Cardiac fibroblast (primary cell): ENCODE data around the gene DENND2C.

ENCODE experiments used
- DNase-seq, 2 donors: peaks; one replicate each; pipeline versions ENCODE4 v3.0.0 to v3.0.0-alpha.2; 2010; ENCODE audit warnings: low read depth in 2 of 2
- H3K4me3 ChIP-seq, 2 donors: replicated peaks in 1 of 2; 1 replicate in 1 of 2; 2 replicates in 1 of 2; pipeline ENCODE4 v1.5.1; 2011; ENCODE audit warnings: low read depth in 2 of 2, low read length in 2 of 2, mild to moderate bottlenecking in 2 of 2, moderate library complexity in 1 of 2
- CTCF ChIP-seq: IDR thresholded peaks from one replicate; pipeline ENCODE4 v1.5.1; 2011; ENCODE audit warnings: low read depth, mild to moderate bottlenecking, low read length, inconsistent platforms

Gene DENND2C

GRCh38 chr1:114641377-114641776 is 28.5 kb downstream of the DENND2C start:
- no peak for TF ChIP-seq CTCF
- no peak overlapping the region for H3K4me3 ChIP-seq
- no peak for DNase-seq

GRCh38 chr1:114638910-114639309 is 30.9 kb downstream of the DENND2C start:
- TF ChIP-seq CTCF: no peak
- DNase-seq: no peak
- H3K4me3 ChIP-seq: no peak overlapping the region

DNA sequence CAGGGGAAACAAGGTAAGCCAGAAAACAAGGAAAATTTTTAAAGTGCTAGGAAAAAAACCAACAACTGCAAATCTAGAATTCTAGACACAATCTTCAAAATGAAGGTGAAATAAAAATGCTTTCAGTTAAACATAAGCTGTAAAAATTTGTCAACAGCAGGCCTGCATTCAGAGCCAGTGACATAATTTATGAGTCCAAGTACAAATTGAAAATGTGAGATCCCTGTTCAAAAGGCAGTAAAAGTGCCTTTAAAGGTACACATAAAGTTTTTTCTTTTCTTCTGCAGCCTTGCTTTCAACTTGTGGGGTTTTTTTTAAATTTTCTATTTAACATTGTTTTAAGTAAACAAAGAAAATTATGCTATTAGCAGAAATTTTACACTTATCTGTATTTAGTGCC is 37.4 kb downstream of the DENND2C start:
- no peak for DNase-seq
- TF ChIP-seq CTCF: no peak

DNA sequence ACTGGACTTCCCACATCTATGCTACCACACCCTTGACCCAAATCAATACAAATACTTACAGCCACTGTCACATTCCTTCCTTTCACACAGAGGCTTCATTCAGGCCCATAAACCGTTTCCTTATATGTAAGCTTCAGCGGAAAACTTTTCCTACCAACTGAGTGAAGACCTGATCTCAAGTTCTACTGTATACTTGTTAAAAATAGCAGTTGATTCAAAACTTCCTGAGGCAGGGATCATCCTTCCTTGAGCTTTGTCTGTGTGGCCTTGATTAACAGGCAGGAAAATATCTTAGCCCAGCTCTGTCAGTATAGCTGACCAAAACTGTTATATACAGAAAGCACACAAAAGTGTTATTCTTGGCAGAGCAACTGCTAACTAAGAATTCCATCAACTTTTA is 42.7 kb downstream of the DENND2C start:
- no peak for TF ChIP-seq CTCF
- DNase-seq: no peak
- H3K4me3 ChIP-seq: no peak overlapping the region

More for the DNA sequence above, 37.4 kb downstream of the DENND2C start:
- H3K4me3 ChIP-seq: no peak overlapping the region

DNA sequence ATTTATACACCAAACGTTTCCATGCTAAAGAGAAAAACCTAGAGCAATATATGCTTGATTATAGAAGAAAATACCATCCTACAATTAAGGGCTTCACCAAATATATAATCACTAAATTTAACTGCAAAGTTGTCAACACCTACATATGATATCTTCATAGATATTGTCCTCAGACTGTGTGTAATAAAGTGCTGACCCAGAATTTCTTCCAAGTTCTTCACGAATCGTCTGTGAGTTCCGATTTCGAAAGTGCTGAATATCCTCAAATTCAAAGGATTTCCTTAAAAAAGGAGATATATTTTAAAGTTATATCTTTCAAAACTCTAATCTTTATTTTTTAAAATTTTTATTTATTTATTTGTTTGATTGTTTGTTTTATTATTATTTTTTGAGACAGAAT is 46.5 kb downstream of the DENND2C start:
- no peak overlapping the region for H3K4me3 ChIP-seq
- DNase-seq: no peak
- TF ChIP-seq CTCF: no peak

- DNase-seq: no peak
- no peak overlapping the region for H3K4me3 ChIP-seq
- no peak for TF ChIP-seq CTCF
Measured at GRCh38 chr1:114620419-114620818, 49.4 kb downstream of the DENND2C start.

- no peak overlapping the region for H3K4me3 ChIP-seq
- no peak for DNase-seq
Measured at GRCh38 chr1:114618606-114619005, 51.2 kb downstream of the DENND2C start.

More at GRCh38 chr1:114618606-114619005, 51.2 kb downstream of the DENND2C start:
- TF ChIP-seq CTCF: no peak
